ENCODE measurements around the gene DAB1.

GRCh38 chr1:56972976-56973375 is 450.9 kb downstream of the DAB1 start:
- TF ChIP-seq FOXA1 (IDR thresholded peaks at IDR 0.05) (no peak), SUZ12 (IDR thresholded peaks at IDR 0.05) (no peak), NFRKB (IDR thresholded peaks at IDR 0.05) (no peak), HDGF (IDR thresholded peaks at IDR 0.05; ENCODE audit: borderline replicate concordance) (no peak), FOXM1 (IDR thresholded peaks at IDR 0.05; ENCODE audit: borderline replicate concordance) (no peak), ARNT (IDR thresholded peaks at IDR 0.05) (no peak), ELF4 (IDR thresholded peaks at IDR 0.05) (no peak)
